Caco-2 (cell line): Measurements from ENCODE around the gene CELF5. TPM values are rescaled to one million over a fixed set of nuclear protein-coding genes. Genes with fewer than 3 reads are reported as not detected.
"Not testable (repeated sequence)": the region's sequence is repeated elsewhere in the genome, so short reads cannot be mapped to it uniquely, and the experiment has no call there.

ENCODE experiments used
- BruUV-seq: library from RNA; stranded (reverse); fragments of 400-500 nt; replicated peaks from 2 replicates; lab custom pipeline; 2021; lab: Mats Ljungman, UMichigan
- CTCF ChIA-PET: fragments of 300-600 bp; sonication (Branson Sonifier 250); formaldehyde crosslinking; loops from one replicate; lab custom pipeline; 2022; ENCODE audit warnings: antibody characterized with exemption; lab: Charles Lee
- POLR2A ChIA-PET: fragments of 300-600 bp; sonication (Branson Sonifier 250); formaldehyde crosslinking; loops from one replicate; lab custom pipeline; 2022; ENCODE audit warnings: antibody characterized with exemption; lab: Charles Lee
- DNase-seq, 2 experiments: peaks; one replicate each; pipeline versions ENCODE4 v3.0.0 to v3.0.0-alpha.2; 2020 to 2022
- H3K27me3 ChIP-seq: replicated peaks from 2 replicates; pipeline ENCODE4 v1.6.0; 2011; ENCODE audit warnings: low read length; ENCODE audit not compliant: control insufficient read depth, insufficient read depth
- H3K36me3 ChIP-seq: 2 replicates; pipeline ENCODE4 v1.5.1; 2011; ENCODE audit warnings: low read length; ENCODE audit not compliant: control insufficient read depth, insufficient read depth
- H3K4me1 ChIP-seq: fragments of 250-450 bp; sonication (Bioruptor Pico); 2 replicates; pipeline ENCODE4 v1.5.1; 2020; ENCODE audit warnings: mild to moderate bottlenecking
- H3K4me3 ChIP-seq: 2 replicates; pipeline ENCODE4 v1.5.1; 2011; ENCODE audit warnings: low read depth, mild to moderate bottlenecking, control low read depth, low read length
- H3K9me3 ChIP-seq: fragments of 250-450 bp; sonication (Bioruptor Pico); 2 replicates; pipeline ENCODE4 v1.5.1; 2020; ENCODE audit warnings: mild to moderate bottlenecking, moderate library complexity
- H3K27ac Mint-ChIP-seq: one replicate; pipeline ENCODE4 v1.8.0; 2022; ENCODE audit warnings: mixed read lengths; ENCODE audit not compliant: unreplicated experiment
- H3K27me3 Mint-ChIP-seq: one replicate; pipeline ENCODE4 v1.8.0; 2022; ENCODE audit warnings: mixed read lengths; ENCODE audit not compliant: insufficient read depth, unreplicated experiment
- H3K36me3 Mint-ChIP-seq: one replicate; pipeline ENCODE4 v1.8.0; 2022; ENCODE audit warnings: mild to moderate bottlenecking, mixed read lengths; ENCODE audit not compliant: insufficient read depth, unreplicated experiment
- H3K4me1 Mint-ChIP-seq: one replicate; pipeline ENCODE4 v1.8.0; 2022; ENCODE audit warnings: low read depth, mixed read lengths; ENCODE audit not compliant: unreplicated experiment
- H3K4me3 Mint-ChIP-seq: one replicate; pipeline ENCODE4 v1.8.0; 2022; ENCODE audit warnings: mild to moderate bottlenecking, moderate library complexity, mixed read lengths; ENCODE audit not compliant: unreplicated experiment
- H3K9me3 Mint-ChIP-seq: one replicate; pipeline ENCODE4 v1.8.0; 2022; ENCODE audit warnings: mixed read lengths; ENCODE audit not compliant: unreplicated experiment
- intact Hi-C: fragments of 100-400 bp; cut with micrococcal nuclease; formaldehyde crosslinking; loops from one replicate; pipeline ENCODE4 v1.10.0; 2022; ENCODE audit not compliant: unreplicated experiment
- total RNA-seq: library from RNA; stranded (reverse); gene quantifications from 2 replicates; pipeline ENCODE4 v1.2.3, GENCODE V29; 2022
- TF ChIP-seq, protein P1 (sequence below), 2 experiments: fragments of 200-600 bp in 1 of 2; IDR thresholded peaks; 1 replicate in 1 of 2; 2 replicates in 1 of 2; pipeline versions ENCODE4 v1.5.1 to v1.8.0; 2011 to 2022; ENCODE audit warnings: antibody characterized with exemption in 1 of 2, control low read depth in 1 of 2, inconsistent platforms in 1 of 2, low read depth in 1 of 2, low read length in 1 of 2, mild to moderate bottlenecking in 1 of 2, moderate library complexity in 1 of 2; ENCODE audit not compliant: insufficient read depth in 1 of 2, severe bottlenecking in 1 of 2, unreplicated experiment in 1 of 2

The CELF5 gene
- total RNA-seq, 1 experiment from 2014 or later, result 0.07 TPM

DNA sequence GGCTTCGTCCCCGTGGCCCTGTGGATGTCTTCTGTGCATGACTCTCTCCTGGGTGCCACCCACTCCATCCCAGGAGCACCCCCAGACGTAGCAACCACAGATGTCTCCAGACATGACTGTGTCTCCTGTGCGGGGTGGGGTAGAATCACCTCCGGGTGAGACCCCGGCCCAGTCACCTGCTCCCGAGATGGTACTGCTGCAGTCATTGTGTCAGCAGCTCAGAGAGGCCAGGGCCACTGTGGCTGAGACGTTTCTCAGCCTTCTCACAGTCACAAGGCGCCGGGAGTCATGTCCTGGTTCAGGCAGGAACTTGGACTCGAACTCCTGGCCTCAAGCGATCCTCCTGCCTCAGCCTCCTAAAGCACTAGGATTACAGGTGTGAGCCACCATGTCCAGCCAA, 22.1 kb upstream of the CELF5 start:
- no peak for DNase-seq
- intact Hi-C loops, result no loop called here
- Histone ChIP-seq H3K4me1 (no peaks in the 10 kb centered on the region), H3K36me3 (no peaks in the 10 kb centered on the region), H3K9me3 (no peaks in the 10 kb centered on the region), H3K4me3 (no peak overlapping the region), H3K27me3 (no peaks in the 10 kb centered on the region)
- Mint-ChIP-seq H3K4me1 (no peaks in the 10 kb centered on the region), H3K27me3 (no peaks in the 10 kb centered on the region), H3K27ac (no peak overlapping the region), H3K4me3 (no peak overlapping the region), H3K9me3 (no peaks in the 10 kb centered on the region), H3K36me3 (peaks cover 17% of the 10 kb centered on the region)
- ChIA-PET POLR2A (interaction anchor here (0.6 kb wide), 1 partner anchor 10 kb away, joined by 9 read pairs; no protein-coding TSS in a partner anchor), CTCF (no interaction called here)
- no TSS peak for BruUV-seq
- TF ChIP-seq, protein P1, sequence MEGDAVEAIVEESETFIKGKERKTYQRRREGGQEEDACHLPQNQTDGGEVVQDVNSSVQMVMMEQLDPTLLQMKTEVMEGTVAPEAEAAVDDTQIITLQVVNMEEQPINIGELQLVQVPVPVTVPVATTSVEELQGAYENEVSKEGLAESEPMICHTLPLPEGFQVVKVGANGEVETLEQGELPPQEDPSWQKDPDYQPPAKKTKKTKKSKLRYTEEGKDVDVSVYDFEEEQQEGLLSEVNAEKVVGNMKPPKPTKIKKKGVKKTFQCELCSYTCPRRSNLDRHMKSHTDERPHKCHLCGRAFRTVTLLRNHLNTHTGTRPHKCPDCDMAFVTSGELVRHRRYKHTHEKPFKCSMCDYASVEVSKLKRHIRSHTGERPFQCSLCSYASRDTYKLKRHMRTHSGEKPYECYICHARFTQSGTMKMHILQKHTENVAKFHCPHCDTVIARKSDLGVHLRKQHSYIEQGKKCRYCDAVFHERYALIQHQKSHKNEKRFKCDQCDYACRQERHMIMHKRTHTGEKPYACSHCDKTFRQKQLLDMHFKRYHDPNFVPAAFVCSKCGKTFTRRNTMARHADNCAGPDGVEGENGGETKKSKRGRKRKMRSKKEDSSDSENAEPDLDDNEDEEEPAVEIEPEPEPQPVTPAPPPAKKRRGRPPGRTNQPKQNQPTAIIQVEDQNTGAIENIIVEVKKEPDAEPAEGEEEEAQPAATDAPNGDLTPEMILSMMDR (IDR thresholded peaks at IDR 0.05; ENCODE audit: insufficient read depth in 1 of 2, low read depth in 1 of 2, low read length in 1 of 2, severe bottlenecking in 1 of 2, unreplicated experiment in 1 of 2), result no peak

DNA sequence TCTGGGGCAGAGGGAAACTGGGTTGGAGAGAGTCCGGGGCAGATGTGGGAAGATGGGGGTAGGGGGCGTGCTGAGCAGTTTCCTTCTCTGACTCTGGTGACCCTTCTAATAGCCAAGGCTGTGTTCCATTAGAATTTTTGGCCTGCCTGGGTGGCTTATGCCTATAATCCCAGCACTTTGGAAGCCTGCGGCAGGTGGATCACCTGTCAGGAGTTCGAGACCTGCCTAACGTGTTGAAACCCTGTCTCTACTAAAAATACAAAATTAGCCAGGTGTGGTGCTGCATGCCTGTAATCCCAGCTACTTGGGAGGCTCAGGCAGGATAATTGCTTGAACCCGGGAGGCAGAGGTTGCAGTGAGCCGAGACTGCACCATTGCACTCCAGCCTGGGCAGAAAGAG, 21.6 kb upstream of the CELF5 start:
- DNase-seq, H3K4me3 ChIP-seq, CTCF ChIA-PET, H3K27me3 ChIP-seq, H3K4me3 Mint-ChIP-seq, BruUV-seq, H3K4me1 ChIP-seq, H3K36me3 ChIP-seq, H3K9me3 Mint-ChIP-seq, H3K9me3 ChIP-seq, intact Hi-C loops, H3K4me1 Mint-ChIP-seq, H3K27me3 Mint-ChIP-seq, H3K27ac Mint-ChIP-seq: not testable (repeated sequence)
- peaks cover 17% of the 10 kb centered on the region for H3K36me3 Mint-ChIP-seq
- POLR2A ChIA-PET, result interaction anchor here (0.6 kb wide), 1 partner anchor 11 kb away, joined by 9 read pairs; no protein-coding TSS in a partner anchor

DNA sequence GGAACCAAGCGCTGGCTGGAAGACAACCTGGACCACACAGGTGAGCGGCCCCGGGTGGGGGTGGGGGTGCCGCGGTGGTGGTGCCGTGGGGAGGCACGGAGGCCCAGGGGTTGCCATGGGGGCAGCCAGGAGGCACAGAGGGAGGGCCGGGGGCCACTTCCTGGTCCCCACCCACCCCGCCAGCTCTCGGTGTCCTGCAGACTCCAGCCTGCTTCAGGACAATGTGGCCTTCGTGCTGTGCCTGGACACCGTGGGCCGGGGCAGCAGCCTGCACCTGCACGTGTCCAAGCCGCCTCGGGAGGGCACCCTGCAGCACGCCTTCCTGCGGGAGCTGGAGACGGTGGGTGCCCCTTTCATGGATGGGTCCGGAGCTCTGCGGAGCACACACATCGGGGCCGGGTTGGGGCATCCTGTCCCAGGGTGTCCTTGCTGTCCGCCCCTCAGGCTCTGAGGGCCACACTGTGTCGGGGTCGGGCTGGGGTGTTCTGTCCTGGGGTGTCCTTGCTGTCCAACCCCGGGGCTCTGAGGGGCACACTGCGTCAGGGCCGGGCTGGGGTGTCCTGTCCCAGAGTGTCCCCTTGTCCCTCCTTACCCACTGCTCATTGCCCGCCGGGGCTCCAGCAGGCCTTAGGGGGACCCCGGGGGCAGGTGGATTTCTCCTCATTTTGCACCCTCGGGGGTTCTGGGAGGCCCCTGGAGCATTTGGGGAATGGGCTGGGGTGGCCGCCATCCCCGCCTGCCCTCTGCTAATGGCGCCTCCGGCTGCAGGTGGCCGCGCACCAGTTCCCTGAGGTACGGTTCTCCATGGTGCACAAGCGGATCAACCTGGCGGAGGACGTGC, 20.4 kb upstream of the CELF5 start:
- Mint-ChIP-seq H3K4me3 (no peak overlapping the region), H3K36me3 (peaks cover 12% of the 10 kb centered on the region), H3K27ac (no peak overlapping the region), H3K4me1 (no peaks in the 10 kb centered on the region), H3K9me3 (no peaks in the 10 kb centered on the region), H3K27me3 (no peaks in the 10 kb centered on the region)
- Histone ChIP-seq H3K27me3 (no peaks in the 10 kb centered on the region), H3K4me3 (no peak overlapping the region), H3K36me3 (no peaks in the 10 kb centered on the region), H3K9me3 (no peaks in the 10 kb centered on the region), H3K4me1 (no peaks in the 10 kb centered on the region)
- no TSS peak for BruUV-seq
- intact Hi-C loops, result no loop called here
- TF ChIP-seq, protein P1 (IDR thresholded peaks at IDR 0.05; ENCODE audit: insufficient read depth in 1 of 2, low read depth in 1 of 2, low read length in 1 of 2, severe bottlenecking in 1 of 2, unreplicated experiment in 1 of 2), result no peak
- no peak for DNase-seq
- POLR2A ChIA-PET, result no interaction called here
- CTCF ChIA-PET, result no interaction called here
